Coronary artery (tissue), 2 donors: Measurements from ENCODE around the gene RAB11B.

ENCODE experiments used
- DNase-seq: peaks from one replicate; pipeline ENCODE4 v3.0.0-alpha.2; 2017; ENCODE audit warnings: low spot score
- H3K27ac ChIP-seq, 2 donors: fragments of 200-600 bp; sonication (generic); one replicate each; pipeline ENCODE4 v1.5.1; 2016 to 2019
- H3K4me3 ChIP-seq: fragments of 200-600 bp; sonication (generic); 2 replicates; pipeline ENCODE4 v1.5.1; 2016; ENCODE audit warnings: mild to moderate bottlenecking, moderate library complexity
- CTCF ChIP-seq: fragments of 200-600 bp; sonication (generic); IDR thresholded peaks from one replicate; pipeline ENCODE4 v1.5.1; 2019; ENCODE audit warnings: antibody characterized with exemption

Gene RAB11B

GRCh38 chr19:8396185-8396562, 6.0 kb downstream of the RAB11B start:
- Histone ChIP-seq H3K27ac (peak overlapping the region in 1 of 2 donors; percentile 22), H3K4me3 (no peak overlapping the region)
- no peak for TF ChIP-seq CTCF
- no peak for DNase-seq

- peak; percentile 28 for TF ChIP-seq CTCF
- Histone ChIP-seq H3K27ac (peak overlapping the region in 1 of 2 donors; percentile 22), H3K4me3 (no peak overlapping the region)
- no peak for DNase-seq
Measured at GRCh38 chr19:8396563-8397203, 6.5 kb downstream of the RAB11B start.

GRCh38 chr19:8397271-8397670, 7.1 kb downstream of the RAB11B start:
- DNase-seq = no peak
- Histone ChIP-seq H3K27ac (peak overlapping the region in 1 of 2 donors; percentile 35), H3K4me3 (no peak overlapping the region)
- no peak for TF ChIP-seq CTCF

DNA sequence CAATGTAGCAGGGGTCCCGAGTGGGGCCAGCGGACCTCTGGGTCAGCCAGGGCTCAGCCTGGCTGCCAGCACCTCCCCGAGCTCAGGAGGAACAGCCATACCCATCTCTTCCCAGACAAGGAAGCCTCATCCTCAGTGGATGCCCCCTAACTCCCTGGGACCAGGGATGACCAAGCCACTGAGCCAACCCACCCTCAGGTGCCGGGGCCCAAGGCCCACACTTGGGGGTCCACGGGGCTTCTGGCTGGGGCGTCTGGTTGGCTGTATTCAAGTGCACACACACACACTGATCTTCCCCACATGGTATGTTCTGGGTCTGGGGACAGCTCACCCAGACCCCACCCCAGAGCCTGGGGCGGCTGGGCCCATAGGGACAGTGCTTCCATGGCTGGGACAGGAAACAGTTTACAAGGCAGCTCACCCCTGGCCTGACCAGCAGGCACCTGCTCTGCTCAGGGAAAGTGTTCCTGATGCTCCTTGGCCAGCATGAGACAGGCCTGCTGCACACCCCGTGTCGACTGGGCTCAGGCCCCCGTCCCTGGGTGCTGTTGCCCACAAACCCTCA, 7.7 kb downstream of the RAB11B start:
- Histone ChIP-seq H3K27ac (peak overlapping the region in 1 of 2 donors; percentile 35), H3K4me3 (no peak overlapping the region)
- DNase-seq = no peak
- TF ChIP-seq CTCF = no peak

GRCh38 chr19:8398311-8398771, 8.2 kb downstream of the RAB11B start:
- Histone ChIP-seq H3K27ac (no peak overlapping the region), H3K4me3 (no peak overlapping the region)
- TF ChIP-seq CTCF = no peak
- DNase-seq = no peak

GRCh38 chr19:8399681-8400188, 9.6 kb downstream of the RAB11B start:
- no peak for TF ChIP-seq CTCF
- H3K27ac ChIP-seq = no peak overlapping the region
- DNase-seq = no peak
- H3K4me3 ChIP-seq = no peak overlapping the region

GRCh38 chr19:8401981-8402411, 11.8 kb downstream of the RAB11B start:
- no peak overlapping the region for H3K27ac ChIP-seq
- no peak for DNase-seq
- no peak overlapping the region for H3K4me3 ChIP-seq
- no peak for TF ChIP-seq CTCF
